ENCODE results near the gene PGAP2. TPM values are rescaled to one million over a fixed set of nuclear protein-coding genes. Genes with fewer than 3 reads are reported as not detected.
"Not testable (repeated sequence)": the region's sequence is repeated elsewhere in the genome, so short reads cannot be mapped to it uniquely, and the experiment has no call there.

The PGAP2 gene
- total RNA-seq (2014; rRNA removed; shearing (Covaris generic); ENCODE audit: low replicate concordance): 27.0 and 43.2 TPM in 2 replicates

- peaks cover 20% of the 10 kb centered on the region for H3K4me1 ChIP-seq (ENCODE audit: low read length)
- H3K9ac ChIP-seq (ENCODE audit: low read length): peak within 1 kb of the TSS; percentile 84
- H3K27ac ChIP-seq (ENCODE audit: low read length): 0 out of 2 replicates have a peak within 1 kb of the TSS, but pooled peaks have one; percentile 24
- H3K4me2 ChIP-seq (ENCODE audit: low read depth, low read length, poor library complexity, severe bottlenecking): peak within 1 kb of the TSS; percentile 96
- H3K4me3 ChIP-seq (ENCODE audit: low read length): peak within 1 kb of the TSS; percentile 72
- H3K9me2 ChIP-seq (replicated peaks; ENCODE audit: insufficient read depth, low read length): no peaks in the 10 kb centered on the region
- H2AFZ ChIP-seq (ENCODE audit: low read length): peak within 1 kb of the TSS; percentile 97
- H3K27me3 ChIP-seq (ENCODE audit: low read length): no peaks in the 10 kb centered on the region
- H3K79me2 ChIP-seq (ENCODE audit: low read length): peaks cover 5% of the 10 kb centered on the region
- no peaks in the 10 kb centered on the region for H4K20me1 ChIP-seq (ENCODE audit: insufficient read depth, low read depth, low read length)
- no peaks in the 10 kb centered on the region for H3K36me3 ChIP-seq (ENCODE audit: insufficient read depth, low read length)
- no peaks in the 10 kb centered on the region for H3K9me3 ChIP-seq (ENCODE audit: low read length)
- peak; percentile 82 for DNase-seq
Observed at GRCh38 chr11:3807909-3808860, at the start of gene PGAP2. Gene PGAP2 (plus strand): TSS chr11:3808560. CDS start chr11:3811260, 2,700 bp downstream.

- Histone ChIP-seq H3K4me2 (ENCODE audit: low read depth, low read length, poor library complexity, severe bottlenecking) (no peak overlapping the region), H2AFZ (ENCODE audit: low read length) (no peak overlapping the region), H3K4me3 (ENCODE audit: low read length) (no peak overlapping the region), H3K9me3 (ENCODE audit: low read length) (no peaks in the 10 kb centered on the region), H3K27ac (ENCODE audit: low read length) (no peak overlapping the region), H3K79me2 (ENCODE audit: low read length) (peaks cover 26% of the 10 kb centered on the region), H4K20me1 (ENCODE audit: insufficient read depth, low read depth, low read length) (no peaks in the 10 kb centered on the region), H3K4me1 (ENCODE audit: low read length) (no peaks in the 10 kb centered on the region), H3K27me3 (ENCODE audit: low read length) (no peaks in the 10 kb centered on the region), H3K9me2 (replicated peaks; ENCODE audit: insufficient read depth, low read length) (no peaks in the 10 kb centered on the region), H3K9ac (ENCODE audit: low read length) (no peak overlapping the region), H3K36me3 (ENCODE audit: insufficient read depth, low read length) (peaks cover 75% of the 10 kb centered on the region)
- DNase-seq: no peak
Observed at GRCh38 chr11:3764266-3764665, 44.1 kb upstream of the PGAP2 start.

GRCh38 chr11:3766836-3767235 lies 41.5 kb upstream of the PGAP2 start:
- not testable (repeated sequence) for H3K27me3 ChIP-seq (ENCODE audit: low read length); H3K9me2 ChIP-seq (replicated peaks; ENCODE audit: insufficient read depth, low read length); H3K9me3 ChIP-seq (ENCODE audit: low read length); H3K4me2 ChIP-seq (ENCODE audit: low read depth, low read length, poor library complexity, severe bottlenecking); H2AFZ ChIP-seq (ENCODE audit: low read length); H4K20me1 ChIP-seq (ENCODE audit: insufficient read depth, low read depth, low read length); H3K4me1 ChIP-seq (ENCODE audit: low read length); DNase-seq; H3K27ac ChIP-seq (ENCODE audit: low read length); H3K4me3 ChIP-seq (ENCODE audit: low read length); H3K9ac ChIP-seq (ENCODE audit: low read length)
- Histone ChIP-seq H3K36me3 (ENCODE audit: insufficient read depth, low read length) (peaks cover 70% of the 10 kb centered on the region), H3K79me2 (ENCODE audit: low read length) (peaks cover 15% of the 10 kb centered on the region)

GRCh38 chr11:3767536-3767935 lies 40.8 kb upstream of the PGAP2 start:
- Histone ChIP-seq H3K4me1 (ENCODE audit: low read length) (no peaks in the 10 kb centered on the region), H3K9me3 (ENCODE audit: low read length) (no peaks in the 10 kb centered on the region), H3K27me3 (ENCODE audit: low read length) (no peaks in the 10 kb centered on the region), H3K4me2 (ENCODE audit: low read depth, low read length, poor library complexity, severe bottlenecking) (no peak overlapping the region), H3K27ac (ENCODE audit: low read length) (no peak overlapping the region), H3K4me3 (ENCODE audit: low read length) (no peak overlapping the region), H3K9ac (ENCODE audit: low read length) (no peak overlapping the region), H3K9me2 (replicated peaks; ENCODE audit: insufficient read depth, low read length) (no peaks in the 10 kb centered on the region), H4K20me1 (ENCODE audit: insufficient read depth, low read depth, low read length) (no peaks in the 10 kb centered on the region), H2AFZ (ENCODE audit: low read length) (no peak overlapping the region), H3K36me3 (ENCODE audit: insufficient read depth, low read length) (peaks cover 71% of the 10 kb centered on the region), H3K79me2 (ENCODE audit: low read length) (peaks cover 18% of the 10 kb centered on the region)
- no peak for DNase-seq

- Histone ChIP-seq H4K20me1 (ENCODE audit: insufficient read depth, low read depth, low read length) (no peaks in the 10 kb centered on the region), H3K4me2 (ENCODE audit: low read depth, low read length, poor library complexity, severe bottlenecking) (no peak overlapping the region), H3K36me3 (ENCODE audit: insufficient read depth, low read length) (peaks cover 61% of the 10 kb centered on the region), H2AFZ (ENCODE audit: low read length) (no peak overlapping the region), H3K27me3 (ENCODE audit: low read length) (no peaks in the 10 kb centered on the region), H3K4me1 (ENCODE audit: low read length) (no peaks in the 10 kb centered on the region), H3K4me3 (ENCODE audit: low read length) (no peak overlapping the region), H3K9me2 (replicated peaks; ENCODE audit: insufficient read depth, low read length) (no peaks in the 10 kb centered on the region), H3K9me3 (ENCODE audit: low read length) (no peaks in the 10 kb centered on the region), H3K27ac (ENCODE audit: low read length) (no peak overlapping the region), H3K79me2 (ENCODE audit: low read length) (peaks cover 11% of the 10 kb centered on the region), H3K9ac (ENCODE audit: low read length) (no peak overlapping the region)
- no peak for DNase-seq
Observed at GRCh38 chr11:3773180-3773579, 35.2 kb upstream of the PGAP2 start.

GRCh38 chr11:3775736-3776406 lies 32.5 kb upstream of the PGAP2 start:
- Histone ChIP-seq H3K9me3 (ENCODE audit: low read length) (no peaks in the 10 kb centered on the region), H3K4me2 (ENCODE audit: low read depth, low read length, poor library complexity, severe bottlenecking) (no peak overlapping the region), H2AFZ (ENCODE audit: low read length) (no peak overlapping the region), H4K20me1 (ENCODE audit: insufficient read depth, low read depth, low read length) (no peaks in the 10 kb centered on the region), H3K9me2 (replicated peaks; ENCODE audit: insufficient read depth, low read length) (no peaks in the 10 kb centered on the region), H3K9ac (ENCODE audit: low read length) (no peak overlapping the region), H3K79me2 (ENCODE audit: low read length) (peaks cover 26% of the 10 kb centered on the region), H3K4me3 (ENCODE audit: low read length) (no peak overlapping the region), H3K36me3 (ENCODE audit: insufficient read depth, low read length) (peaks cover 63% of the 10 kb centered on the region), H3K27ac (ENCODE audit: low read length) (no peak overlapping the region), H3K27me3 (ENCODE audit: low read length) (no peaks in the 10 kb centered on the region), H3K4me1 (ENCODE audit: low read length) (no peaks in the 10 kb centered on the region)
- no peak for DNase-seq

- peaks cover 42% of the 10 kb centered on the region for H3K36me3 ChIP-seq (ENCODE audit: insufficient read depth, low read length)
Observed at GRCh38 chr11:3781423-3781822, 26.9 kb upstream of the PGAP2 start.

GRCh38 chr11:3782963-3783362 lies 25.4 kb upstream of the PGAP2 start:
- Histone ChIP-seq H3K9me3 (ENCODE audit: low read length) (no peaks in the 10 kb centered on the region), H3K79me2 (ENCODE audit: low read length) (peaks cover 87% of the 10 kb centered on the region), H4K20me1 (ENCODE audit: insufficient read depth, low read depth, low read length) (peaks cover 27% of the 10 kb centered on the region), H3K9me2 (replicated peaks; ENCODE audit: insufficient read depth, low read length) (no peaks in the 10 kb centered on the region), H3K36me3 (ENCODE audit: insufficient read depth, low read length) (peaks cover 35% of the 10 kb centered on the region), H3K4me2 (ENCODE audit: low read depth, low read length, poor library complexity, severe bottlenecking) (no peak overlapping the region), H3K4me3 (ENCODE audit: low read length) (no peak overlapping the region), H2AFZ (ENCODE audit: low read length) (no peak overlapping the region), H3K27ac (ENCODE audit: low read length) (no peak overlapping the region), H3K9ac (ENCODE audit: low read length) (no peak overlapping the region), H3K4me1 (ENCODE audit: low read length) (no peaks in the 10 kb centered on the region), H3K27me3 (ENCODE audit: low read length) (no peaks in the 10 kb centered on the region)
- no peak for DNase-seq

More at GRCh38 chr11:3781423-3781822, 26.9 kb upstream of the PGAP2 start:
- no peak overlapping the region for H3K27ac ChIP-seq (ENCODE audit: low read length)
- DNase-seq: no peak
- H3K9ac ChIP-seq (ENCODE audit: low read length): no peak overlapping the region
- no peak overlapping the region for H2AFZ ChIP-seq (ENCODE audit: low read length)
- H3K4me1 ChIP-seq (ENCODE audit: low read length): no peaks in the 10 kb centered on the region
- H3K9me3 ChIP-seq (ENCODE audit: low read length): no peaks in the 10 kb centered on the region
- H3K4me3 ChIP-seq (ENCODE audit: low read length): no peak overlapping the region
- H4K20me1 ChIP-seq (ENCODE audit: insufficient read depth, low read depth, low read length): peaks cover 18% of the 10 kb centered on the region
- H3K79me2 ChIP-seq (ENCODE audit: low read length): peaks cover 75% of the 10 kb centered on the region
- H3K4me2 ChIP-seq (ENCODE audit: low read depth, low read length, poor library complexity, severe bottlenecking): no peak overlapping the region
- H3K9me2 ChIP-seq (replicated peaks; ENCODE audit: insufficient read depth, low read length): no peaks in the 10 kb centered on the region
- no peaks in the 10 kb centered on the region for H3K27me3 ChIP-seq (ENCODE audit: low read length)
